GM12878 (cell line): ENCODE measurements around the gene FOXO3. TPM values are rescaled to one million over a fixed set of nuclear protein-coding genes. Genes with fewer than 3 reads are reported as not detected.
A peak's percentile ranks its signal among the peaks of the same experiment; 100 is the strongest.

Source experiments
- ATAC-seq: fragments of 200-7000 bp; cut with Tn5 transposase; 3 replicates; pipeline ENCODE4 v1.9.1; 2020; ENCODE audit warnings: mild to moderate bottlenecking, moderate library complexity
- BruUV-seq: library from RNA; stranded (reverse); fragments of 400-500 nt; replicated peaks from 2 replicates; lab custom pipeline; 2021; lab: Mats Ljungman, UMichigan
- CTCF ChIA-PET: fragments of 300-600 bp; sonication (Branson Sonifier 250); formaldehyde crosslinking; extraction: SDS; loops from one replicate; lab custom pipeline; 2021; ENCODE audit warnings: inconsistent platforms; lab: Yijun Ruan, JAX
- POLR2A ChIA-PET: fragments of 350-600 bp; formaldehyde crosslinking; extraction: SDS; loops from one replicate; lab custom pipeline; 2021; ENCODE audit warnings: inconsistent platforms; lab: Charles Lee
- RAD21 ChIA-PET: fragments of 300-600 bp; sonication (Branson Sonifier 250); formaldehyde crosslinking; loops from one replicate; lab custom pipeline; 2023; ENCODE audit warnings: antibody characterized with exemption; ENCODE audit not compliant: unreplicated experiment; lab: Charles Lee
- SMC1A ChIA-PET: fragments of 300-600 bp; sonication (Branson Sonifier 250); formaldehyde crosslinking; loops from one replicate; lab custom pipeline; 2023; ENCODE audit not compliant: unreplicated experiment, uncharacterized antibody; lab: Charles Lee
- DNase-seq: peaks from one replicate; pipeline ENCODE4 v3.0.0-alpha.2; 2011; ENCODE audit warnings: low read depth, low spot score
- FAIRE-seq: peaks from 3 replicates; lab custom pipeline; 2011; peaks lifted over from hg19 to GRCh38; lab: Jason Lieb, UNC
- H2AFZ ChIP-seq: 2 replicates; pipeline ENCODE4 v1.6.0; 2011; ENCODE audit warnings: low read depth, low read length, control low read depth; ENCODE audit not compliant: control insufficient read depth
- H3K27ac ChIP-seq: 2 replicates; pipeline ENCODE4 v1.5.1; 2011; ENCODE audit warnings: control low read depth; ENCODE audit not compliant: control insufficient read depth, insufficient read depth
- H3K27me3 ChIP-seq, 2 experiments: replicated peaks in 1 of 2; 2 replicates each; pipeline versions ENCODE4 v1.6.0 to v1.6.1; 2011; ENCODE audit warnings: low read length in 1 of 2; ENCODE audit not compliant: control insufficient read depth in 2 of 2, insufficient read depth in 2 of 2
- H3K36me3 ChIP-seq, 2 experiments: 2 replicates each; pipeline ENCODE4 v1.5.1; 2011; ENCODE audit warnings: low read length in 1 of 2; ENCODE audit not compliant: control insufficient read depth in 2 of 2, insufficient read depth in 2 of 2
- H3K4me1 ChIP-seq: 2 replicates; pipeline ENCODE4 v1.6.1; 2011; ENCODE audit warnings: mild to moderate bottlenecking, low read length, moderate library complexity, mixed read lengths; ENCODE audit not compliant: control insufficient read depth, insufficient read depth
- H3K4me2 ChIP-seq: 2 replicates; pipeline ENCODE4 v1.6.0; 2011; ENCODE audit warnings: control low read depth; ENCODE audit not compliant: control insufficient read depth, insufficient read depth
- H3K4me3 ChIP-seq: fragments of 200-600 bp; sonication (generic); 2 replicates; pipeline ENCODE4 v1.5.1; 2016
- H3K79me2 ChIP-seq: 2 replicates; pipeline ENCODE4 v1.6.0; 2011; ENCODE audit warnings: low read length; ENCODE audit not compliant: control insufficient read depth, insufficient read depth
- H3K9ac ChIP-seq: 2 replicates; pipeline ENCODE4 v1.8.0; 2011; ENCODE audit warnings: low read length, control low read depth, mixed read lengths; ENCODE audit not compliant: control insufficient read depth, insufficient read depth
- H3K9me3 ChIP-seq: replicated peaks from 3 replicates; pipeline ENCODE4 v1.5.1; 2011; ENCODE audit warnings: mild to moderate bottlenecking, low read length; ENCODE audit not compliant: control insufficient read depth, insufficient read depth
- H4K20me1 ChIP-seq: 2 replicates; pipeline ENCODE4 v1.6.0; 2011; ENCODE audit not compliant: control insufficient read depth, insufficient read depth
- BCL3 ChIP-seq: IDR thresholded peaks from 2 replicates; pipeline ENCODE4 v1.6.1; 2011; ENCODE audit warnings: borderline replicate concordance, low read depth, mild to moderate bottlenecking, moderate library complexity, low read length; ENCODE audit not compliant: insufficient read depth, poor library complexity, severe bottlenecking
- BMI1 ChIP-seq: fragments of 450-650 bp; IDR thresholded peaks from 2 replicates; pipeline ENCODE4 v1.6.1; 2016; ENCODE audit warnings: mild to moderate bottlenecking, moderate library complexity, borderline replicate concordance
- CHD1 ChIP-seq: IDR thresholded peaks from 2 replicates; pipeline ENCODE4 v1.6.1; 2012; ENCODE audit warnings: low read depth, low read length, improper control_type of control experiment
- CHD4 ChIP-seq: fragments of 200-600 bp; sonication (generic); IDR thresholded peaks from 2 replicates; pipeline ENCODE4 v1.6.1; 2016; ENCODE audit warnings: mild to moderate bottlenecking
- E2F4 ChIP-seq: IDR thresholded peaks from 2 replicates; pipeline ENCODE4 v1.6.1; 2012; ENCODE audit warnings: low read depth, low read length, improper control_type of control experiment
- EGR1 ChIP-seq, 2 experiments: IDR thresholded peaks; 1 replicate in 1 of 2; 2 replicates in 1 of 2; pipeline ENCODE4 v1.6.1; 2011 to 2012; ENCODE audit warnings: low read depth in 2 of 2, low read length in 2 of 2, borderline replicate concordance in 1 of 2, mild to moderate bottlenecking in 1 of 2, moderate library complexity in 1 of 2
- IKZF2 ChIP-seq, 2 experiments: fragments of 450-650 bp; IDR thresholded peaks; 2 replicates each; pipeline ENCODE4 v1.6.1; 2017; ENCODE audit warnings: mild to moderate bottlenecking in 2 of 2, moderate library complexity in 2 of 2
- NFXL1 ChIP-seq: fragments of 450-650 bp; IDR thresholded peaks from 2 replicates; pipeline ENCODE4 v1.6.1; 2017; ENCODE audit warnings: antibody characterized with exemption, mild to moderate bottlenecking, borderline replicate concordance
- PKNOX1 ChIP-seq: fragments of 450-650 bp; IDR thresholded peaks from 2 replicates; pipeline ENCODE4 v1.6.1; 2016; ENCODE audit warnings: mild to moderate bottlenecking
- RELA ChIP-seq: fragments of 450-650 bp; IDR thresholded peaks from 2 replicates; pipeline ENCODE4 v1.8.0; 2014; ENCODE audit warnings: borderline replicate concordance; ENCODE audit not compliant: partially characterized antibody
- SIN3A ChIP-seq: IDR thresholded peaks from 2 replicates; pipeline ENCODE4 v1.6.1; 2012; ENCODE audit warnings: low read depth, low read length, improper control_type of control experiment
- SIX5 ChIP-seq: IDR thresholded peaks from 2 replicates; pipeline ENCODE4 v1.6.1; 2011; ENCODE audit warnings: mild to moderate bottlenecking, low read depth, low read length, moderate library complexity; ENCODE audit not compliant: severe bottlenecking
- SKIL ChIP-seq: fragments of 450-650 bp; IDR thresholded peaks from 2 replicates; pipeline ENCODE4 v1.6.1; 2017; ENCODE audit warnings: mild to moderate bottlenecking, low read depth, inconsistent platforms; ENCODE audit not compliant: poor library complexity, severe bottlenecking
- SUPT20H ChIP-seq: IDR thresholded peaks from 2 replicates; pipeline ENCODE4 v1.6.1; 2011; ENCODE audit warnings: low read depth, mild to moderate bottlenecking, low read length, moderate library complexity, borderline replicate concordance; ENCODE audit not compliant: control insufficient read depth
- TAF1 ChIP-seq: IDR thresholded peaks from 2 replicates; pipeline ENCODE4 v1.6.1; 2011; ENCODE audit warnings: mild to moderate bottlenecking, low read depth, low read length, borderline replicate concordance
- WGBS: methylation state at CpG from one replicate; pipeline ENCODE4 v1.1.6; 2016; ENCODE audit warnings: low lambda C conversion rate; ENCODE audit not compliant: insufficient replicate concordance, insufficient coverage; ENCODE audit errors: missing lambda C conversion rate; 5-methylcytosine and 5-hydroxymethylcytosine counted together
- in situ Hi-C: fragments of 300-500 bp; cut with MboI; formaldehyde crosslinking; loops from 9 replicates; pipeline ENCODE4 v1.14.3; 2018; ENCODE audit warnings: mixed read lengths
- intact Hi-C: fragments of 100-400 bp; cut with micrococcal nuclease; formaldehyde crosslinking; loops from one replicate; pipeline ENCODE4 v1.14.2; 2022; ENCODE audit not compliant: unreplicated experiment
- polyA plus RNA-seq, 11 experiments: library from polyadenylated mRNA; depleted of rRNA in 4 of 11; unstranded in 6 of 11; stranded (reverse) in 5 of 11; fragments of >200 nt; fragmentation: Nextera tagmentation in 4 of 11; fragmentation: Illumina TruSeq in 1 of 11; extraction: Ambion mirVana in 4 of 11; extraction: Trizol in 1 of 11; gene quantifications; 1 replicate in 1 of 11; 2 replicates in 10 of 11; pipeline versions ENCODE4 v1.2.1 to v1.2.3, GENCODE V29; 2011 to 2016; ENCODE audit warnings: inconsistent platforms in 2 of 11, missing spikeins in 2 of 11, low read depth in 1 of 11
- total RNA-seq, 4 experiments: library from RNA; depleted of rRNA in 3 of 4; stranded (reverse); fragments of >200 nt in 3 of 4; fragmentation: Illumina TruSeq in 1 of 4; extraction: Trizol in 1 of 4; gene quantifications; 2 replicates each; pipeline versions ENCODE4 v1.2.1 to v1.2.3, GENCODE V29; 2013 to 2021

The FOXO3 gene
- total and polyA plus RNA-seq, 10 of the 15 experiments (the other 5 are each of a cell fraction or from before 2014, with no cell fraction given): 0.82 to 4.5 (median 1.7) TPM

GRCh38 chr6:108608453-108609275 lies 47.9 kb downstream of the FOXO3 start (continued):
- TF ChIP-seq EGR1 (IDR thresholded peaks at IDR 0.05; ENCODE audit: borderline replicate concordance in 1 of 2, low read depth in 2 of 2, low read length in 2 of 2): no peak
- TF ChIP-seq TAF1: no peak
- no peak for TF ChIP-seq CHD1
- TF ChIP-seq CHD4: no peak
- no peak for TF ChIP-seq BCL3

- POLR2A ChIA-PET: no interaction called here
- CTCF ChIA-PET: interaction anchor here (0.7 to 1.3 kb wide), 3 partner anchors 11 to 22 kb away, joined by 3 to 7 read pairs (median 3); no protein-coding TSS in a partner anchor
- Histone ChIP-seq H3K4me2 (no peak overlapping the region), H3K9ac (no peak overlapping the region; the same call in 1 of the 2 replicates), H2AFZ (no peak overlapping the region), H4K20me1 (no peaks in the 10 kb centered on the region), H3K9me3 (peaks cover 1% of the 10 kb centered on the region; the same call in 1 of the 3 replicates), H3K27me3 (no peaks in the 10 kb centered on the region), H3K27ac (no peak overlapping the region), H3K4me1 (peaks cover 14% of the 10 kb centered on the region), H3K79me2 (peaks cover 17% of the 10 kb centered on the region), H3K36me3 (no peaks in the 10 kb centered on the region), H3K4me3 (no peak overlapping the region)
- RAD21 ChIA-PET: interaction anchor here (1.3 kb wide), 2 partner anchors 11 to 15 kb away, joined by 3 to 6 read pairs; no protein-coding TSS in a partner anchor
- WGBS: 95% methylated on average over 5 of the region's 5 CpGs
- intact Hi-C loops: no loop called here
- ATAC-seq: peak; percentile 36; the same call in 1 of the 3 replicates
- FAIRE-seq: no peak
- no TSS peak for BruUV-seq
- SMC1A ChIA-PET: interaction anchor here (0.8 to 0.9 kb wide), 2 partner anchors 17 to 658 kb away, joined by 3 read pairs; no protein-coding TSS in a partner anchor
- no peak for DNase-seq
- in situ Hi-C loops: no loop called here
- TF ChIP-seq NFXL1: no peak
- no peak for TF ChIP-seq PKNOX1
- no peak for TF ChIP-seq BMI1
- TF ChIP-seq IKZF2 (IDR thresholded peaks at IDR 0.05): no peak
- no peak for TF ChIP-seq RELA
- TF ChIP-seq SIX5: no peak
- TF ChIP-seq E2F4: no peak
- no peak for TF ChIP-seq SKIL
- no peak for TF ChIP-seq SIN3A
- no peak for TF ChIP-seq SUPT20H
These were observed 48.6 kb downstream of the FOXO3 start for GRCh38 chr6:108609276-108609769.
